HEK293 (cell line): Measurements from ENCODE around the gene SPON2.

Experiments
- CTCF ChIA-PET: fragments of 350-600 bp; formaldehyde crosslinking; extraction: SDS; loops from one replicate; lab custom pipeline; 2021; ENCODE audit warnings: antibody characterized with exemption; lab: Yijun Ruan, JAX
- POLR2A ChIA-PET: fragments of 300-600 bp; formaldehyde crosslinking; extraction: SDS; loops from one replicate; lab custom pipeline; 2020; ENCODE audit warnings: antibody characterized with exemption, inconsistent platforms; lab: Yijun Ruan, JAX
- H3K27ac ChIP-seq: fragments of 200-500 bp; sonication (Bioruptor generic); 2 replicates; pipeline ENCODE4 v1.5.1; 2014; ENCODE audit warnings: low read depth, low read length, control low read depth, inconsistent platforms; ENCODE audit errors: extremely low read depth
- H3K36me3 ChIP-seq, 2 experiments: fragments of 200-500 bp in 1 of 2; sonication (Bioruptor generic) in 1 of 2; 1 replicate in 1 of 2; 2 replicates in 1 of 2; pipeline ENCODE4 v1.5.1; 2014 to 2017; ENCODE audit warnings: inconsistent platforms in 2 of 2, low read length in 2 of 2; ENCODE audit not compliant: control insufficient read depth in 2 of 2, insufficient read depth in 1 of 2
- H3K4me1 ChIP-seq: fragments of 200-500 bp; sonication (Bioruptor generic); 2 replicates; pipeline ENCODE4 v1.5.1; 2014; ENCODE audit warnings: mild to moderate bottlenecking, low read length, inconsistent platforms; ENCODE audit not compliant: control insufficient read depth, insufficient read depth
- H3K4me3 ChIP-seq: 2 replicates; pipeline ENCODE4 v1.5.1; 2011; ENCODE audit warnings: low read depth, mild to moderate bottlenecking, control low read depth, low read length, moderate library complexity
- H3K9me3 ChIP-seq: fragments of 200-500 bp; sonication (Bioruptor generic); 2 replicates; pipeline ENCODE4 v1.5.1; 2014; ENCODE audit warnings: low read depth, low read length, inconsistent platforms; ENCODE audit not compliant: control insufficient read depth, insufficient read depth
- HIC1 ChIP-seq: fragments of 450-650 bp; formaldehyde crosslinking; IDR thresholded peaks from 2 replicates; pipeline ENCODE4 v1.5.1; 2016; ENCODE audit warnings: missing biosample characterization, missing genetic modification characterization
- HOXC10 ChIP-seq: sonication (generic); formaldehyde crosslinking; IDR thresholded peaks from 2 replicates; pipeline ENCODE4 v1.8.1; 2023; ENCODE audit warnings: mild to moderate bottlenecking, missing genetic modification reagents
- KLF9 ChIP-seq: fragments of 450-650 bp; formaldehyde crosslinking; IDR thresholded peaks from 2 replicates; pipeline ENCODE4 v1.5.1; 2016; ENCODE audit warnings: missing biosample characterization, missing genetic modification characterization, low read depth
- PBX3 ChIP-seq: sonication (generic); formaldehyde crosslinking; IDR thresholded peaks from 2 replicates; pipeline ENCODE4 v1.8.1; 2022; ENCODE audit warnings: mild to moderate bottlenecking, moderate library complexity, missing genetic modification reagents
- WT1 ChIP-seq: fragments of 450-650 bp; formaldehyde crosslinking; IDR thresholded peaks from 2 replicates; pipeline ENCODE4 v1.5.1; 2016; ENCODE audit warnings: missing biosample characterization, missing genetic modification characterization
- ZBTB6 ChIP-seq: fragments of 450-650 bp; formaldehyde crosslinking; IDR thresholded peaks from 2 replicates; pipeline ENCODE4 v1.5.1; 2017; ENCODE audit warnings: missing biosample characterization, missing genetic modification characterization
- ZNF121 ChIP-seq: fragments of 450-650 bp; formaldehyde crosslinking; IDR thresholded peaks from 2 replicates; pipeline ENCODE4 v1.5.1; 2016; ENCODE audit warnings: missing biosample characterization, missing genetic modification characterization
- ZNF132 ChIP-seq: fragments of 450-650 bp; formaldehyde crosslinking; IDR thresholded peaks from 2 replicates; pipeline ENCODE4 v1.5.1; 2017; ENCODE audit warnings: missing biosample characterization, missing genetic modification characterization, borderline replicate concordance
- ZNF292 ChIP-seq: fragments of 450-650 bp; formaldehyde crosslinking; IDR thresholded peaks from 2 replicates; pipeline ENCODE4 v1.5.1; 2016; ENCODE audit warnings: low read depth, missing biosample characterization, missing genetic modification characterization, borderline replicate concordance
- ZNF354C ChIP-seq: fragments of 450-650 bp; formaldehyde crosslinking; IDR thresholded peaks from 2 replicates; pipeline ENCODE4 v1.5.1; 2016; ENCODE audit warnings: missing biosample characterization, missing genetic modification characterization, low read depth, borderline replicate concordance
- ZNF416 ChIP-seq: fragments of 450-650 bp; formaldehyde crosslinking; IDR thresholded peaks from 2 replicates; pipeline ENCODE4 v1.5.1; 2016; ENCODE audit warnings: missing biosample characterization, missing genetic modification characterization
- ZNF473 ChIP-seq: fragments of 450-650 bp; formaldehyde crosslinking; IDR thresholded peaks from 2 replicates; pipeline ENCODE4 v1.5.1; 2017; ENCODE audit warnings: missing biosample characterization, missing genetic modification characterization
- ZNF521 ChIP-seq: fragments of 450-650 bp; formaldehyde crosslinking; IDR thresholded peaks from 2 replicates; pipeline ENCODE4 v1.5.1; 2017; ENCODE audit warnings: missing biosample characterization, mild to moderate bottlenecking, missing genetic modification characterization
- ZNF544 ChIP-seq: fragments of 450-650 bp; formaldehyde crosslinking; IDR thresholded peaks from 2 replicates; pipeline ENCODE4 v1.5.0; 2017; ENCODE audit warnings: missing biosample characterization, missing genetic modification characterization
- ZNF580 ChIP-seq: fragments of 450-650 bp; formaldehyde crosslinking; IDR thresholded peaks from 2 replicates; pipeline ENCODE4 v1.5.1; 2016; ENCODE audit warnings: missing biosample characterization, missing genetic modification characterization
- ZNF596 ChIP-seq: fragments of 450-650 bp; IDR thresholded peaks from 2 replicates; pipeline ENCODE4 v1.5.0; 2018; ENCODE audit warnings: missing biosample characterization, mild to moderate bottlenecking, missing genetic modification characterization, moderate library complexity
- ZNF626 ChIP-seq: fragments of 450-650 bp; sonication (Bioruptor Pico); formaldehyde crosslinking; IDR thresholded peaks from 2 replicates; pipeline ENCODE4 v1.5.1; 2018; ENCODE audit warnings: missing biosample characterization, missing genetic modification characterization, inconsistent platforms
- ZNF654 ChIP-seq: fragments of 450-650 bp; formaldehyde crosslinking; IDR thresholded peaks from 2 replicates; pipeline ENCODE4 v1.5.1; 2016; ENCODE audit warnings: low read depth, missing biosample characterization, missing genetic modification characterization
- ZNF707 ChIP-seq: fragments of 450-650 bp; formaldehyde crosslinking; IDR thresholded peaks from 2 replicates; pipeline ENCODE4 v1.5.1; 2016; ENCODE audit warnings: missing biosample characterization, missing genetic modification characterization
- ZNF785 ChIP-seq: fragments of 450-650 bp; formaldehyde crosslinking; IDR thresholded peaks from 2 replicates; pipeline ENCODE4 v1.5.1; 2016; ENCODE audit warnings: missing biosample characterization, missing genetic modification characterization
- ZNF791 ChIP-seq: fragments of 450-650 bp; formaldehyde crosslinking; IDR thresholded peaks from 2 replicates; pipeline ENCODE4 v1.5.1; 2016; ENCODE audit warnings: missing biosample characterization, missing genetic modification characterization
- ZNF830 ChIP-seq: fragments of 450-650 bp; IDR thresholded peaks from 2 replicates; pipeline ENCODE4 v1.5.0; 2018; ENCODE audit warnings: missing biosample characterization, missing genetic modification characterization, low read depth, mild to moderate bottlenecking, moderate library complexity
- ZNF837 ChIP-seq: fragments of 450-650 bp; formaldehyde crosslinking; IDR thresholded peaks from 2 replicates; pipeline ENCODE4 v1.5.1; 2016; ENCODE audit warnings: missing biosample characterization, missing genetic modification characterization
- ZNF843 ChIP-seq: fragments of 450-650 bp; formaldehyde crosslinking; IDR thresholded peaks from 2 replicates; pipeline ENCODE4 v1.5.1; 2016; ENCODE audit warnings: missing biosample characterization, missing genetic modification characterization
- TF ChIP-seq, protein P1 (sequence below): fragments of 450-650 bp; formaldehyde crosslinking; IDR thresholded peaks from 2 replicates; pipeline ENCODE4 v1.5.1; 2017; ENCODE audit warnings: missing biosample characterization, mild to moderate bottlenecking, missing genetic modification characterization, moderate library complexity

Gene SPON2

DNA sequence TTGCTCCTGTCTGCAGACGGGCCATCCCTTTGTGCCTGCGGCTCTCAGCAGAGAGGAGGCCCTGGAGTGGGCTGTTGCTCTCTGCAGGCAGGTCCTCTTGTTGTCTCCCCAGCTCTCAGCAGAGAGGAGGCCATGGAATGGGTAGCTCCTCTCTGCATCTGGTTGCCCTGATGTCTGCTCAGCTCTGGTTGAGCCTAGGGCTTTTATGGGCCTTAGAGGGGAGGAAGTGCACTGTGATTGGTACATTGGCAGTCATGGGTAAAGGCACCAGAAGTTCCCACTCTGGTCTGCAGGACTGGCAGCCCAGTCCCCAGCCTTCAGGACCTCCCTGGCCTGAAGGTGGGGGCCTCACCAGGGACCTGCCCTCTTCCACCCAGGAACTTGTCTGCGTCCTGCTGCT, 21.5 kb downstream of the SPON2 start (continued):
- TF ChIP-seq ZNF596 (tag by site-specific recombination), result no peak
- no peak for TF ChIP-seq WT1 (tag by site-specific recombination)
- TF ChIP-seq ZNF843 (tag by site-specific recombination), result no peak
- TF ChIP-seq ZNF626 (tag by site-specific recombination), result no peak
- TF ChIP-seq ZNF132 (tag by site-specific recombination), result no peak
- no peak for TF ChIP-seq HIC1 (tag by site-specific recombination)
- no peak for TF ChIP-seq ZNF354C (tag by site-specific recombination)
- no peak for TF ChIP-seq KLF9 (tag by site-specific recombination)
- TF ChIP-seq HOXC10, result no peak
- no peak for TF ChIP-seq ZNF791 (tag by site-specific recombination)
- no peak for TF ChIP-seq ZNF473 (tag by site-specific recombination)
- no peak for TF ChIP-seq ZNF580 (tag by site-specific recombination)

GRCh38 chr4:1139860-1140259, 32.5 kb downstream of the SPON2 start:
- POLR2A ChIA-PET, result no interaction called here
- no peak overlapping the region for H3K27ac ChIP-seq
- H3K36me3 ChIP-seq, result no peaks in the 10 kb centered on the region
- no peaks in the 10 kb centered on the region for H3K9me3 ChIP-seq
- TF ChIP-seq PBX3 (CRISPR knock-in tag) (no peak), HOXC10 (no peak), ZNF544 (tag by site-specific recombination) (no peak), ZNF292 (tag by site-specific recombination) (no peak), ZNF654 (tag by site-specific recombination) (no peak), ZBTB6 (tag by site-specific recombination) (no peak), ZNF416 (tag by site-specific recombination) (no peak), ZNF830 (tag by site-specific recombination) (no peak), ZNF785 (tag by site-specific recombination) (no peak), ZNF843 (tag by site-specific recombination) (no peak), ZNF521 (tag by site-specific recombination) (no peak), ZNF707 (tag by site-specific recombination) (no peak), ZNF837 (no peak), ZNF121 (tag by site-specific recombination) (no peak), ZNF626 (tag by site-specific recombination) (no peak)
- TF ChIP-seq, protein P1, sequence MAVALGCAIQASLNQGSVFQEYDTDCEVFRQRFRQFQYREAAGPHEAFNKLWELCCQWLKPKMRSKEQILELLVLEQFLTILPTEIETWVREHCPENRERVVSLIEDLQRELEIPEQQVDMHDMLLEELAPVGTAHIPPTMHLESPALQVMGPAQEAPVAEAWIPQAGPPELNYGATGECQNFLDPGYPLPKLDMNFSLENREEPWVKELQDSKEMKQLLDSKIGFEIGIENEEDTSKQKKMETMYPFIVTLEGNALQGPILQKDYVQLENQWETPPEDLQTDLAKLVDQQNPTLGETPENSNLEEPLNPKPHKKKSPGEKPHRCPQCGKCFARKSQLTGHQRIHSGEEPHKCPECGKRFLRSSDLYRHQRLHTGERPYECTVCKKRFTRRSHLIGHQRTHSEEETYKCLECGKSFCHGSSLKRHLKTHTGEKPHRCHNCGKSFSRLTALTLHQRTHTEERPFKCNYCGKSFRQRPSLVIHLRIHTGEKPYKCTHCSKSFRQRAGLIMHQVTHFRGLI, result no peak
- H3K4me3 ChIP-seq, result no peak overlapping the region
- CTCF ChIA-PET, result interaction anchor here (2.0 kb wide), 1 partner anchor 9 kb away, joined by 6 read pairs; no protein-coding TSS in a partner anchor
- H3K4me1 ChIP-seq, result no peaks in the 10 kb centered on the region
